Pancreas (tissue), 10 donors: Measurements from ENCODE around the gene NWD2. TPM values are rescaled to one million over a fixed set of nuclear protein-coding genes. Genes with fewer than 3 reads are reported as not detected.

Experiments
- ATAC-seq, 4 donors: fragments of 200-7000 bp; cut with Tn5 transposase; one replicate each; pipeline versions ENCODE4 v1.8.0 to v1.9.1; 2020; ENCODE audit warnings: mild to moderate bottlenecking in 4 of 4, moderate library complexity in 4 of 4
- DNase-seq, 6 donors: peaks; one replicate each; pipeline ENCODE4 v3.0.0-alpha.2; 2020
- FAIRE-seq: peaks from 2 replicates; lab custom pipeline; 2012; peaks lifted over from hg19 to GRCh38; lab: Jason Lieb, UNC
- H3K27ac ChIP-seq, 4 donors: fragments of 200-600 bp; sonication (generic); 1 replicate in 3 of 4; 2 replicates in 1 of 4; pipeline versions ENCODE4 v1.5.0 to v1.8.0; 2020
- H3K27me3 ChIP-seq, 4 donors: fragments of 200-600 bp; one replicate each; pipeline ENCODE4 v1.8.0; 2021
- H3K36me3 ChIP-seq, 3 donors: fragments of 200-600 bp; sonication (generic) in 1 of 3; one replicate each; pipeline versions ENCODE4 v1.5.0 to v1.8.0; 2020 to 2021
- H3K4me1 ChIP-seq, 3 donors: fragments of 200-600 bp; one replicate each; pipeline ENCODE4 v1.8.0; 2021
- H3K4me3 ChIP-seq, 4 donors: fragments of 200-600 bp; sonication (generic) in 2 of 4; one replicate each; pipeline versions ENCODE4 v1.5.0 to v1.8.0; 2020 to 2021
- H3K9me3 ChIP-seq, 4 donors: fragments of 200-600 bp; one replicate each; pipeline ENCODE4 v1.8.0; 2021
- WGBS, 2 donors: extraction: QIAGEN DNeasy Blood & Tissue Kit; methylation state at CpG; one replicate each; pipeline ENCODE4 v1.1.7; 2013; 5-methylcytosine and 5-hydroxymethylcytosine counted together
- intact Hi-C, 3 donors: fragments of 100-400 bp; cut with DNase I; formaldehyde crosslinking; loops; one replicate each; pipeline versions ENCODE4 v1.11.1 to v1.14.2; 2022
- polyA plus RNA-seq, 2 donors: library from polyadenylated mRNA; stranded (reverse); fragments of 200-250 nt; gene quantifications; one replicate each; pipeline ENCODE4 v1.2.3, GENCODE V29; 2013
- total RNA-seq, 6 donors: library from RNA; stranded (reverse); fragmentation: NEBNext Ultra II Directional in 4 of 6; extraction: Animal tissue kit (Norgen Biotek cat#: 25700) in 4 of 6; gene quantifications; one replicate each; pipeline versions ENCODE4 v1.2.1 to v1.2.4, GENCODE V29; 2021 to 2023
- TF ChIP-seq, protein P1 (sequence below), 4 donors: fragments of 200-600 bp; sonication (generic) in 3 of 4; IDR thresholded peaks; one replicate each; pipeline versions ENCODE4 v1.5.0 to v1.8.0; 2021; ENCODE audit warnings: antibody characterized with exemption in 4 of 4
- donor health status: healthy with polysubstance abuse.
- donor health status: DM: no; HTN: no; CAD: no; lungs with moderate emphysema.
- donor health status: DM: no; HTN: no; CAD: no.
- donor health status: control.
- donor health status: control.
- donor health status: Bipolar disorder and iron deficiency.
- donor health status: DM: yes; HTN: yes; CAD: no.
- donor health status: DM: no; HTN: no; CAD: no.
- donor health status: DM: no; HTN: no; CAD: no.
- donor health status: DM: yes; HTN: yes; CAD: no.

NWD2 gene
- total and polyA plus RNA-seq, 8 donors: under 0.01 to 0.22 (median 0.09) TPM; not detected in 1

DNA sequence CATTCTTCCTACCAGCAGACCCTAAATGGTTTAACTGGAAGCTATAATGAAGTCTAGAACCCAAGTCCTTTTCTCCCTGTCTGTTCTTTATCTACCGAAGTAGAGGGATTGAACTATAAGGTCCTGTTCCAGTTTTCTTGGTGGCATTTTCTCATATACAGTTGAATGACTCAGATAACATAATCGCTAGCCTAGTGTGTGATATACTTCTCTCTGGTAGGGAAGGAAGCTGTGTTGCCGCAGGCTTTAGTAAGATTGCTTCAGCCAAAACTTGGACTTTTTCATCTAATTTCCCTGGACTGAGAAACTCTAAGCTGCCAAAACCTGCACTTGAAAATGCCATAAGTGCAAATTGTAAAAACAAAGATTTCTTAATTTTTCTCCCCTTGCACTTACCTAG, 123.4 kb downstream of the NWD2 start:
- DNase-seq (no peak), ATAC-seq (no peak), FAIRE-seq (no peak)
- 77 to 88% methylated on average over 3 of the region's 3 CpGs for WGBS, 2 donors
- Histone ChIP-seq H3K4me3 (no peak overlapping the region), H3K4me1 (no peaks in the 10 kb centered on the region), H3K27ac (no peak overlapping the region), H3K9me3 (no peaks in the 10 kb centered on the region), H3K27me3 (no peaks in the 10 kb centered on the region), H3K36me3 (no peaks in the 10 kb centered on the region)
- TF ChIP-seq, protein P1, sequence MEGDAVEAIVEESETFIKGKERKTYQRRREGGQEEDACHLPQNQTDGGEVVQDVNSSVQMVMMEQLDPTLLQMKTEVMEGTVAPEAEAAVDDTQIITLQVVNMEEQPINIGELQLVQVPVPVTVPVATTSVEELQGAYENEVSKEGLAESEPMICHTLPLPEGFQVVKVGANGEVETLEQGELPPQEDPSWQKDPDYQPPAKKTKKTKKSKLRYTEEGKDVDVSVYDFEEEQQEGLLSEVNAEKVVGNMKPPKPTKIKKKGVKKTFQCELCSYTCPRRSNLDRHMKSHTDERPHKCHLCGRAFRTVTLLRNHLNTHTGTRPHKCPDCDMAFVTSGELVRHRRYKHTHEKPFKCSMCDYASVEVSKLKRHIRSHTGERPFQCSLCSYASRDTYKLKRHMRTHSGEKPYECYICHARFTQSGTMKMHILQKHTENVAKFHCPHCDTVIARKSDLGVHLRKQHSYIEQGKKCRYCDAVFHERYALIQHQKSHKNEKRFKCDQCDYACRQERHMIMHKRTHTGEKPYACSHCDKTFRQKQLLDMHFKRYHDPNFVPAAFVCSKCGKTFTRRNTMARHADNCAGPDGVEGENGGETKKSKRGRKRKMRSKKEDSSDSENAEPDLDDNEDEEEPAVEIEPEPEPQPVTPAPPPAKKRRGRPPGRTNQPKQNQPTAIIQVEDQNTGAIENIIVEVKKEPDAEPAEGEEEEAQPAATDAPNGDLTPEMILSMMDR (IDR thresholded peaks at IDR 0.05): no peak
- intact Hi-C loops: no loop called here

DNA sequence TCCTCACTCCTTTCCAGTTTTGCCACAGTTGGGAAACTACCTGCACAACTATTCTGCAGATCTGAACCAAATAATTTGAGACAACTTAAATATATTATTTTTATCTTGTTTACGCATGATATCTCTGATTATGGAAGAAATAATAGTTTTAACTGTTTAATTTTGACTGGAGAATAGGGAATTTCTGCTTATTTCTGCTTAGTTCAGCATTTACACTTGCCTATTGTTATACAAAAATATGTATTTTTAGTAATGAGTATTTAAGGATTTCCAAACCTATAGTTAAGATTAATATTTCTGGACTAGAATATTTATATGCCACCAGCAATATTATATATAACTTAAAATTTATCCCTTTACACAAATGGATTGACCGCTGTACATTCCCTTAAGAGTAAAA, 125.5 kb downstream of the NWD2 start:
- H3K36me3 ChIP-seq: no peaks in the 10 kb centered on the region
- TF ChIP-seq, protein P1 (IDR thresholded peaks at IDR 0.05): no peak
- H3K27ac ChIP-seq: no peak overlapping the region
- no peak overlapping the region for H3K4me3 ChIP-seq
- H3K4me1 ChIP-seq: no peaks in the 10 kb centered on the region
- no peak for FAIRE-seq
- no peaks in the 10 kb centered on the region for H3K27me3 ChIP-seq
- no peaks in the 10 kb centered on the region for H3K9me3 ChIP-seq
- WGBS, 2 donors: 81 to 88% methylated on average over 2 of the region's 2 CpGs
- no peak for DNase-seq
- ATAC-seq: no peak
- intact Hi-C loops: no loop called here

DNA sequence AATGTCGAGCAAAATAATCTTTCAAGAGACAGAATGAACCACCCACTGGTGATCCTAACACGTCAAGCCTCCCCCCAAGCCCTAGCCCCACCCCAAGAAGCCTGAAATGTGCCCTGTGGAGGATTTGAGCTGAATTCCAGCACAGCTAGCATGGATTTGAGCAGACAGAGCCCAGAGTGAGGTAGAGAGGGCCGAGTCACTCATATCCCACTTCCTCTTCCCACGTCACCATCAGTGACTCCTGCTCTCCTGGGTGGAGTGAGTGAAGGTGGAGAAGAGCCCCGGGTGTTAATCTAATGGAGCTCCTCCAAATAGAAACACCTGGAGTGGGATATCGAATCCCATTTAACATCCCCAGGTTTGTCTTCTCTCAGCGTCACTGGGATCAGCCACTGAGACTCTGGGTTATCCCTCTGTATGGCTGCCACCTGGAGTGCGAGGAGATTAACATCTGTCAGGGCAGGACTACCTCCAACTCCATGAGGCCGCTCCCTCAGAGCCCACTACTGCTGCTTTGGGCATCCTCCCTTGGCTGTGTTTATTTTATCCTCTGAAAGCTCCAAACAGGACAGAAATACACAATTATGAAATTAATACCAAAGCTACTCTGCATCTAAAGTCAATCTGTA, 136.6 kb downstream of the NWD2 start:
- TF ChIP-seq, protein P1 (IDR thresholded peaks at IDR 0.05): no peak
- no peak overlapping the region for H3K27ac ChIP-seq
- DNase-seq (no peak), FAIRE-seq (no peak), ATAC-seq (no peak)
- no peaks in the 10 kb centered on the region for H3K36me3 ChIP-seq
- no peaks in the 10 kb centered on the region for H3K9me3 ChIP-seq
- no peak overlapping the region for H3K4me3 ChIP-seq
- no peaks in the 10 kb centered on the region for H3K27me3 ChIP-seq
- 49 to 62% methylated on average over 9 of the region's 9 CpGs for whole genome bisulfite sequencing, 2 donors
- intact Hi-C loops: loop anchor here in 1 of 3 donors (10.0 kb wide), 1 partner anchor 966 kb away; no protein-coding TSS in a partner anchor
- H3K4me1 ChIP-seq: no peaks in the 10 kb centered on the region

DNA sequence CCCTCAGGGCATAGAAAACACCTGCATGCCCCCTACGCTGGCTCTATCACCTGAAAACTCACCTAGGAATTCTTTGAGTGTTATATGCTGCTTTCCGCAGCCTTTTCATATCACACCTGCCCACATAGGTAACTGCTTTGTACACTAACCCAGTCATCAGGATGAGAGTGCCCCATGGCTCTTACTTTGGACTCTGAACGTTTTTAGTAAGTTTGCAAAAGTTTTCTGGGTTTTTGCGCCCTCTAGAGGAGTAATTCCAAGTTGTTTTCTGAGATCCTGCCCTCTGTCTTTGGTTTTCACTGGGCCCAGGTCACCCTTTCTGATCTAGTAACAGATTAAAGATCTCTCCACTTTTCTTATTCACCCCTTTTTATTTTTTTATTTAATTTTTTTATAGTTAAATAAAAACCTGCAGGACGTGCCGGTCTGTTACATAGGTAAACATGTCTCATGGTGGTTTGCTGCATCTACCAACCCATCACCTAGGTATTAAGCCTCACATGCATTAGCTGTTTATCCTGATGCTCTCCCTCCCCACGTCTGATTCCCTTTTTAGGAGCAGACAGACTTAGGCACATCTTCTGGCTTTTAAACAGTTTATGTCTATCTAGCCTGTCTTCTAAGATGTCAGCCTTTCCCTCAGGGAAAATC, 139.2 kb downstream of the NWD2 start:
- ATAC-seq: peak in 3 of 4 donors; percentile 78 to 79 (median 79)
- no peaks in the 10 kb centered on the region for H3K27me3 ChIP-seq
- H3K9me3 ChIP-seq: no peaks in the 10 kb centered on the region
- TF ChIP-seq, protein P1 (IDR thresholded peaks at IDR 0.05): peak; percentile 39 to 65 (median 56)
- no peak overlapping the region for H3K27ac ChIP-seq
- no peaks in the 10 kb centered on the region for H3K36me3 ChIP-seq
- intact Hi-C loops: loop anchor here in 1 of 3 donors (10.0 kb wide), 1 partner anchor 969 kb away; no protein-coding TSS in a partner anchor
- H3K4me1 ChIP-seq: no peaks in the 10 kb centered on the region
- WGBS, 2 donors: 29 to 36% methylated on average over 7 of the region's 7 CpGs
- H3K4me3 ChIP-seq: no peak overlapping the region
- DNase-seq: peak in 1 of 6 donors; percentile 29
- FAIRE-seq: no peak

DNA sequence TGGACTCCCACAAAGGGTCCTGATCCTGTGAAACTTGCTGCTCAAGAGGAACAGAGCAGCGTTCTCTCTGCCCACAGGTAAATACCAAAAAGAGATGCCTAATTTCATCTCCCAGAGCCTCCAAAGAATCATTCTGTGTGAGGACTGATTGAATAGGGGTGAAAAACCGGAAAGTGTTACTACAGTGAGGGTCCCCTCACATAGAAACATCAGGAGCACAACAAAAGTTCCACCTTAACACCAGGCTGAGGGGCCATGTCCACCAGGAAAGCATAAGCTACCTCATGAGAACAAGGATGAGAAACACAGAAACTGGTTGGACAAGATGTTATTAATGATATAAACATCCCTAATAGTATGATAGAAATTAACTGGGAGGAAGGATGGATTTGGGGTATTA, 140.9 kb downstream of the NWD2 start:
- no peak for DNase-seq
- TF ChIP-seq, protein P1 (IDR thresholded peaks at IDR 0.05): no peak
- Histone ChIP-seq H3K4me1 (no peaks in the 10 kb centered on the region), H3K4me3 (no peak overlapping the region), H3K9me3 (no peaks in the 10 kb centered on the region), H3K27me3 (no peaks in the 10 kb centered on the region), H3K27ac (no peak overlapping the region), H3K36me3 (no peaks in the 10 kb centered on the region)
- ATAC-seq: no peak
- 53 to 60% methylated on average over 2 of the region's 2 CpGs for WGBS, 2 donors
- FAIRE-seq: no peak
- intact Hi-C loops: loop anchor here in 1 of 3 donors (10.0 kb wide), 1 partner anchor 971 kb away; no protein-coding TSS in a partner anchor
